Right lobe of liver (tissue), 6 donors: ENCODE measurements around the gene WDR27. TPM values are rescaled to one million over a fixed set of nuclear protein-coding genes. Genes with fewer than 3 reads are reported as not detected.

Source experiments
- ATAC-seq, 4 donors: fragments of 200-7000 bp; cut with Tn5 transposase; one replicate each; pipeline ENCODE4 v1.9.1; 2020; ENCODE audit warnings: mild to moderate bottlenecking in 4 of 4, moderate library complexity in 4 of 4
- DNase-seq, 3 donors: peaks; one replicate each; pipeline ENCODE4 v3.0.0-alpha.2; 2020
- H3K27ac ChIP-seq, 3 donors: fragments of 200-600 bp; one replicate each; pipeline ENCODE4 v1.8.0; 2022
- H3K27me3 ChIP-seq, 2 donors: fragments of 200-600 bp; one replicate each; pipeline ENCODE4 v1.8.0; 2022
- H3K36me3 ChIP-seq, 4 donors: fragments of 200-600 bp; sonication (generic) in 1 of 4; one replicate each; pipeline versions ENCODE4 v1.5.1 to v1.8.0; 2017 to 2022; ENCODE audit warnings: control low read depth in 1 of 4
- H3K4me1 ChIP-seq, 4 donors: fragments of 200-600 bp; sonication (generic) in 1 of 4; one replicate each; pipeline versions ENCODE4 v1.5.1 to v1.8.0; 2017 to 2022; ENCODE audit warnings: control low read depth in 1 of 4
- H3K4me3 ChIP-seq, 3 donors: fragments of 200-600 bp; one replicate each; pipeline ENCODE4 v1.8.0; 2022
- H3K9me3 ChIP-seq, 4 donors: fragments of 200-600 bp; sonication (generic) in 1 of 4; one replicate each; pipeline versions ENCODE4 v1.5.1 to v1.8.0; 2017 to 2022; ENCODE audit warnings: control low read depth in 1 of 4
- POLR2A ChIP-seq: fragments of 450-650 bp; IDR thresholded peaks from one replicate; pipeline ENCODE4 v1.6.1; 2017; ENCODE audit warnings: antibody characterized with exemption, mild to moderate bottlenecking
- WGBS: methylation state at CpG from one replicate; pipeline ENCODE4 v1.1.6; 2018; ENCODE audit warnings: low coverage, low lambda C conversion rate; ENCODE audit not compliant: insufficient coverage; ENCODE audit errors: missing lambda C conversion rate; 5-methylcytosine and 5-hydroxymethylcytosine counted together
- intact Hi-C, 2 donors: fragments of 100-400 bp; cut with DNase I; formaldehyde crosslinking; loops; one replicate each; pipeline versions ENCODE4 v1.11.2 to v1.14.1; 2022
- total RNA-seq, 6 experiments: library from RNA; depleted of rRNA in 2 of 6; stranded (reverse); fragments of >200 nt in 2 of 6; fragmentation: NEBNext Ultra II Directional in 3 of 6; extraction: Animal tissue kit (Norgen Biotek cat#: 25700) in 3 of 6; gene quantifications; one replicate each; pipeline versions ENCODE4 v1.1.0 to v1.2.4, GENCODE V29; 2016 to 2023
- TF ChIP-seq, protein P1 (sequence below), 4 donors: fragments of 200-600 bp in 3 of 4; fragments of 450-650 bp in 1 of 4; IDR thresholded peaks; one replicate each; pipeline versions ENCODE4 v1.5.1 to v1.8.0; 2016 to 2022; ENCODE audit warnings: antibody characterized with exemption in 4 of 4, mild to moderate bottlenecking in 2 of 4
- donor health status: DM: no; HTN: yes; CAD: no.
- donor health status: DM: no; HTN: no; CAD: no.
- donor health status: DM: no; HTN: no; CAD: no.
- donor health status: DM: no; HTN: yes; CAD: no.
- donor health status: DM: no; HTN: yes; CAD: no.

Gene WDR27
- total RNA-seq, 6 experiments from 2014 or later, result 8.2 to 26.8 (median 12.7) TPM

DNA sequence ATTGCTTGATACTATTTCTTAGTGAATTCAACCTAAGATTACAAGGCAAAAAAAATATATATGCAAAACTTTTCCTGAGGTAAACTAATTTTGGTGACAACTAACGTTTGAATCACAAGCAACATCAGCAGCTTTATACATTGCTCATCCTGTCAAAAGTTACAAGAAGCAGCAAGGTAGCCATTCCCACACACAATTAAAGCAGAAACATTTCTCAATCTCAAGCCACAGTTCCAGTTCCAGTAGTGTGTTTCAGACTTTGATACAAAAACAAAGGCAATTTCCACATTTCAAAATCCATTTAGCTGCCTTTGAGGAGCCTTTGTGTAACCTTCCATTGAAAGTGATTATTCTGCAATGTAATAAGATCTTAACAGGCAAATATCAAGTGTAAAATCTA lies 191.0 kb downstream of the WDR27 start:
- peaks cover 0 to 2% (median 0%) of the 10 kb centered on the region in 4 donors for H3K4me1 ChIP-seq
- H3K27me3 ChIP-seq, result no peaks in the 10 kb centered on the region
- WGBS, result 10% methylated on average over 1 of the region's 1 CpG
- intact Hi-C loops, result no loop called here
- H3K36me3 ChIP-seq, result no peaks in the 10 kb centered on the region
- DNase-seq (no peak), ATAC-seq (no peak)
- H3K9me3 ChIP-seq, result no peaks in the 10 kb centered on the region
- no peak overlapping the region for H3K27ac ChIP-seq
- TF ChIP-seq POLR2A, result no peak
- TF ChIP-seq, protein P1, sequence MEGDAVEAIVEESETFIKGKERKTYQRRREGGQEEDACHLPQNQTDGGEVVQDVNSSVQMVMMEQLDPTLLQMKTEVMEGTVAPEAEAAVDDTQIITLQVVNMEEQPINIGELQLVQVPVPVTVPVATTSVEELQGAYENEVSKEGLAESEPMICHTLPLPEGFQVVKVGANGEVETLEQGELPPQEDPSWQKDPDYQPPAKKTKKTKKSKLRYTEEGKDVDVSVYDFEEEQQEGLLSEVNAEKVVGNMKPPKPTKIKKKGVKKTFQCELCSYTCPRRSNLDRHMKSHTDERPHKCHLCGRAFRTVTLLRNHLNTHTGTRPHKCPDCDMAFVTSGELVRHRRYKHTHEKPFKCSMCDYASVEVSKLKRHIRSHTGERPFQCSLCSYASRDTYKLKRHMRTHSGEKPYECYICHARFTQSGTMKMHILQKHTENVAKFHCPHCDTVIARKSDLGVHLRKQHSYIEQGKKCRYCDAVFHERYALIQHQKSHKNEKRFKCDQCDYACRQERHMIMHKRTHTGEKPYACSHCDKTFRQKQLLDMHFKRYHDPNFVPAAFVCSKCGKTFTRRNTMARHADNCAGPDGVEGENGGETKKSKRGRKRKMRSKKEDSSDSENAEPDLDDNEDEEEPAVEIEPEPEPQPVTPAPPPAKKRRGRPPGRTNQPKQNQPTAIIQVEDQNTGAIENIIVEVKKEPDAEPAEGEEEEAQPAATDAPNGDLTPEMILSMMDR (IDR thresholded peaks at IDR 0.05), result no peak
- H3K4me3 ChIP-seq, result no peak overlapping the region

DNA sequence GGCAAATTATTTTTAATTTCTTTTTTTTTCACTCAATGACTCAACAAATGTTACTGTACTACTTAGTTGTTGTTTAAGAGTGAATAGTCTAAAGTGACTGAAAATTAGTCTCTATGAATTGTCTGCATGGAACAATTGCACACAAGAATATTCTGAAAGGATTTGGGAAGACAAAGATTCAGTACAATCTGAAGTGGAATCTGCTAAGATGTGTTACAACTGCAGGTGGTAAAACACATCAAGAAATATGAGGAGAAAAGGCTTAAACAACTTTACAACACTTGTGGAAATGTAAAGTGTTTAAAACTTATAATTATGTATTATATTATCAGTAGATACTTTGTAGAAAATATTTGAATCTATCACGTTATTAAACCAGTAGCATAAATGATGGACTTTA lies 193.4 kb downstream of the WDR27 start:
- Histone ChIP-seq H3K4me1 (no peaks in the 10 kb centered on the region), H3K27ac (no peak overlapping the region), H3K27me3 (no peaks in the 10 kb centered on the region), H3K4me3 (no peak overlapping the region), H3K36me3 (no peaks in the 10 kb centered on the region), H3K9me3 (no peaks in the 10 kb centered on the region)
- no peak for ATAC-seq
- no peak for DNase-seq
- WGBS, result 79% methylated on average over 1 of the region's 1 CpG
- TF ChIP-seq POLR2A, result no peak
- TF ChIP-seq, protein P1 (IDR thresholded peaks at IDR 0.05), result no peak
- intact Hi-C loops, result no loop called here

DNA sequence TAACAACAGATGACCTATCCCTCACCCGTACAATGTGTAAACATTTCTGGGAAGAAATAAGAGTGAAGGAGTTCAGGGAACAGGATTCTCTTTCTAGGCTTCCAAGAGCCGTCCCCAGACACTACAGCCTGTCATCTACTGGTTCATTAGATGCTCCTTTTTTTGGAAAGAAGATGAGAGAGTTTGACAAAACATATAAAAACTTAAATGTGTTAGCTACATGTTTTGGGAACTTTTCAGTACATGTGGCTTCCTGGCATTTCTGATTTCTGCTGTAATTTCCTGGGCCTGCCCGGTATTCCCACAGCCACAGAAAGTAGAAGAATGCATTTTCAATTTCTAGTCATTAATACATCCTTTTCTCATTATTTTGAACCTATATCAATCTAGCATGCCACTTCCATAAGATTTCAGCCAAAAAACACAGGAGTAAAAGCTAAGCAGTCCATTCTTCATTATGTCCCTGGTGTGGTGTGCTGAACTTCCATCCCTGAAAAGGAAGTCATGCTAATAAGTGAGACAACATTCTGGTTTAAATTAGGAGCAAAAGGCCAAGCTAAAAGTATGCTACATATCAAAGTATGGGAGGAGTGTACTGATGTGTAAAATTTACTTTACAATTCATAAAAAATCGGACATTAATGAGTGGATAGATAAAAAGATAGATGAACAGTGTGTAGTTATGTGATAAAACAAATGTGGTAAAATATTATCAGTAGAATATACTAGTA lies 198.2 kb downstream of the WDR27 start:
- ATAC-seq (no peak), DNase-seq (no peak)
- Histone ChIP-seq H3K4me3 (no peak overlapping the region), H3K27ac (no peak overlapping the region), H3K36me3 (no peaks in the 10 kb centered on the region), H3K9me3 (no peaks in the 10 kb centered on the region), H3K27me3 (no peaks in the 10 kb centered on the region), H3K4me1 (no peaks in the 10 kb centered on the region)
- TF ChIP-seq, protein P1 (IDR thresholded peaks at IDR 0.05), result no peak
- no peak for TF ChIP-seq POLR2A
- WGBS, result 44% methylated on average over 4 of the region's 4 CpGs
- intact Hi-C loops, result no loop called here

DNA sequence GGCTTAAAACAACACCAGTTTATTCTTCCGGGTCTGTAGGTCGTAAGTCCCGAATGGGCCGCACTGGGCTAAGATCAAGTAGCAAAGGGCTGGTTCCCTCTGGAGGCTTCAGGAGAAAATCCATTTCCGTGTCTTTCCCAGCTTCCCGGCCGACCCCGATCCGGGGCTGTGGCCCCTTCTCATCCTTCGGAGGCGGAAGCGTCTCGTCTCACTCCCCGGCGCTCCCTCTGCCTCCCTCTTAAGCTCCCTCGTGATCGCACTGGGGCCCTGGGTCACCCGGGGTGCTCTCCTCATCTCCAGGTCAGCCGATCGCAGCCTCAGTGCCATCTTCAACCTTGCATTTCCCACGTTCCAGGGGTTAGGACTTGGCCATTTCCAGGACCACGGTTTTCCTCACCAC lies 199.4 kb downstream of the WDR27 start:
- H3K27ac ChIP-seq, result no peak overlapping the region
- ATAC-seq (no peak), DNase-seq (no peak)
- no peaks in the 10 kb centered on the region for H3K36me3 ChIP-seq
- no peaks in the 10 kb centered on the region for H3K27me3 ChIP-seq
- 91% methylated on average over 11 of the region's 22 CpGs for WGBS
- no peak overlapping the region for H3K4me3 ChIP-seq
- intact Hi-C loops, result no loop called here
- no peaks in the 10 kb centered on the region for H3K4me1 ChIP-seq
- no peaks in the 10 kb centered on the region for H3K9me3 ChIP-seq
- TF ChIP-seq POLR2A, result no peak
- TF ChIP-seq, protein P1 (IDR thresholded peaks at IDR 0.05), result no peak
